ENCODE data around the gene ERF. TPM values are rescaled to one million over a fixed set of nuclear protein-coding genes. Genes with fewer than 3 reads are reported as not detected.

Gene ERF
- polyA plus RNA-seq, 1 of the 3 experiments (the other 2 are of a cell fraction): 89.6 TPM

- no peaks in the 10 kb centered on the region for H4K20me1 ChIP-seq (ENCODE audit: insufficient read depth)
- no peaks in the 10 kb centered on the region for H3K27me3 ChIP-seq (ENCODE audit: insufficient read depth)
- TF ChIP-seq ELF1 (IDR thresholded peaks at IDR 0.05) (no peak), NRF1 (IDR thresholded peaks at IDR 0.05; ENCODE audit: low read depth, low read length) (no peak), CHD2 (IDR thresholded peaks at IDR 0.05; ENCODE audit: low read length, partially characterized antibody) (no peak), MXI1 (IDR thresholded peaks at IDR 0.05; ENCODE audit: low read depth, low read length) (peak; percentile 92), SMC3 (IDR thresholded peaks at IDR 0.05; ENCODE audit: low read depth, low read length) (no peak), NFIC (IDR thresholded peaks at IDR 0.05; ENCODE audit: borderline replicate concordance) (no peak), EZH2phosphoT487 (IDR thresholded peaks at IDR 0.05; ENCODE audit: borderline replicate concordance, low read depth) (no peak), USF1 (IDR thresholded peaks at IDR 0.05; ENCODE audit: borderline replicate concordance, low read depth) (no peak), POLR2AphosphoS5 (IDR thresholded peaks at IDR 0.05; ENCODE audit: low read depth, low read length) (peak; percentile 35; the same call in 1 of the 2 replicates), RXRA (IDR thresholded peaks at IDR 0.05; ENCODE audit: borderline replicate concordance, low read depth) (no peak), TAF1 (IDR thresholded peaks at IDR 0.05; ENCODE audit: borderline replicate concordance, low read depth, low read length) (no peak), YY1 (IDR thresholded peaks at IDR 0.05; ENCODE audit: low read depth) (no peak), TEAD4 (IDR thresholded peaks at IDR 0.05; ENCODE audit: borderline replicate concordance, insufficient read depth) (0 out of 2 replicates have a peak, but pooled peaks have one; percentile 29), MEF2A (IDR thresholded peaks at IDR 0.05; ENCODE audit: borderline replicate concordance, low read depth) (no peak), EP300 (IDR thresholded peaks at IDR 0.05; ENCODE audit: borderline replicate concordance in 1 of 2, low read depth in 1 of 2, low read length in 1 of 2) (peak in 1 of 2 experiments; percentile 60; a peak in 2 of 4 replicates), FOXM1 (IDR thresholded peaks at IDR 0.05; ENCODE audit: low read depth) (no peak), TCF12 (IDR thresholded peaks at IDR 0.05) (peak; percentile 46; the same call in 1 of the 2 replicates), GABPA (IDR thresholded peaks at IDR 0.05; ENCODE audit: low read depth) (no peak), SIN3A (IDR thresholded peaks at IDR 0.05; ENCODE audit: borderline replicate concordance, low read depth, low read length) (no peak), RFX5 (IDR thresholded peaks at IDR 0.05; ENCODE audit: low read length) (no peak), GATA2 (CRISPR knock-in tag; IDR thresholded peaks at IDR 0.05) (no peak), RCOR1 (IDR thresholded peaks at IDR 0.05; ENCODE audit: low read length) (peak; percentile 60; the same call in 1 of the 2 replicates), FOXJ3 (CRISPR knock-in tag; IDR thresholded peaks at IDR 0.05) (0 out of 2 replicates have a peak, but pooled peaks have one; percentile 45), RAD21 (IDR thresholded peaks at IDR 0.05; ENCODE audit: low read length) (no peak)
- TF ChIP-seq, protein P1, sequence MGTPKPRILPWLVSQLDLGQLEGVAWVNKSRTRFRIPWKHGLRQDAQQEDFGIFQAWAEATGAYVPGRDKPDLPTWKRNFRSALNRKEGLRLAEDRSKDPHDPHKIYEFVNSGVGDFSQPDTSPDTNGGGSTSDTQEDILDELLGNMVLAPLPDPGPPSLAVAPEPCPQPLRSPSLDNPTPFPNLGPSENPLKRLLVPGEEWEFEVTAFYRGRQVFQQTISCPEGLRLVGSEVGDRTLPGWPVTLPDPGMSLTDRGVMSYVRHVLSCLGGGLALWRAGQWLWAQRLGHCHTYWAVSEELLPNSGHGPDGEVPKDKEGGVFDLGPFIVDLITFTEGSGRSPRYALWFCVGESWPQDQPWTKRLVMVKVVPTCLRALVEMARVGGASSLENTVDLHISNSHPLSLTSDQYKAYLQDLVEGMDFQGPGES (IDR thresholded peaks at IDR 0.05; ENCODE audit: low read depth, low read length): no peak
- TF ChIP-seq, protein P2, sequence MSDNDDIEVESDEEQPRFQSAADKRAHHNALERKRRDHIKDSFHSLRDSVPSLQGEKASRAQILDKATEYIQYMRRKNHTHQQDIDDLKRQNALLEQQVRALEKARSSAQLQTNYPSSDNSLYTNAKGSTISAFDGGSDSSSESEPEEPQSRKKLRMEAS (IDR thresholded peaks at IDR 0.05; ENCODE audit: low read depth): peak; percentile 13; the same call in 1 of the 2 replicates
- TF ChIP-seq, protein P3, sequence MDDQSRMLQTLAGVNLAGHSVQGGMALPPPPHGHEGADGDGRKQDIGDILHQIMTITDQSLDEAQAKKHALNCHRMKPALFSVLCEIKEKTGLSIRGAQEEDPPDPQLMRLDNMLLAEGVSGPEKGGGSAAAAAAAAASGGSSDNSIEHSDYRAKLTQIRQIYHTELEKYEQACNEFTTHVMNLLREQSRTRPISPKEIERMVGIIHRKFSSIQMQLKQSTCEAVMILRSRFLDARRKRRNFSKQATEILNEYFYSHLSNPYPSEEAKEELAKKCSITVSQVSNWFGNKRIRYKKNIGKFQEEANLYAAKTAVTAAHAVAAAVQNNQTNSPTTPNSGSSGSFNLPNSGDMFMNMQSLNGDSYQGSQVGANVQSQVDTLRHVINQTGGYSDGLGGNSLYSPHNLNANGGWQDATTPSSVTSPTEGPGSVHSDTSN (IDR thresholded peaks at IDR 0.05): no peak
- TF ChIP-seq, protein P4, sequence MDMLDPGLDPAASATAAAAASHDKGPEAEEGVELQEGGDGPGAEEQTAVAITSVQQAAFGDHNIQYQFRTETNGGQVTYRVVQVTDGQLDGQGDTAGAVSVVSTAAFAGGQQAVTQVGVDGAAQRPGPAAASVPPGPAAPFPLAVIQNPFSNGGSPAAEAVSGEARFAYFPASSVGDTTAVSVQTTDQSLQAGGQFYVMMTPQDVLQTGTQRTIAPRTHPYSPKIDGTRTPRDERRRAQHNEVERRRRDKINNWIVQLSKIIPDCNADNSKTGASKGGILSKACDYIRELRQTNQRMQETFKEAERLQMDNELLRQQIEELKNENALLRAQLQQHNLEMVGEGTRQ (IDR thresholded peaks at IDR 0.05; ENCODE audit: borderline replicate concordance, low read depth, low read length): no peak
- CTCF ChIA-PET: interaction anchor here (1.0 to 7.1 kb wide), 6 partner anchors 8 to 169 kb away, joined by 3 to 205 read pairs (median 26); partner anchors contain the start of genes DEDD2, ERF and GSK3A
- peak overlapping the region; percentile 97 for H3K4me2 ChIP-seq
- POLR2A ChIA-PET: interaction anchor here (0.9 to 4.2 kb wide), 4 partner anchors 22 to 34 kb away, joined by 3 to 35 read pairs (median 16); partner anchors contain the start of genes ERF and GSK3A
- H3K79me2 ChIP-seq (ENCODE audit: insufficient read depth): peaks cover 72% of the 10 kb centered on the region
- DNase-seq: peak; percentile 82
- H2AFZ ChIP-seq (ENCODE audit: low read depth): no peak overlapping the region
- no peaks in the 10 kb centered on the region for H3K9me3 ChIP-seq
- H3K27ac ChIP-seq (ENCODE audit: low read depth in 2 of 2, low read length in 1 of 2): peak overlapping the region; percentile 93 to 96
- H3F3A ChIP-seq (replicated peaks; ENCODE audit: insufficient read depth): peaks cover 48% of the 10 kb centered on the region
- peak overlapping the region; percentile 8; the same call in 1 of the 2 replicates for H3K9ac ChIP-seq
- no peaks in the 10 kb centered on the region for H3K9me2 ChIP-seq
- WGBS (ENCODE audit: low lambda C conversion rate): 54% methylated on average over 5 of the region's 10 CpGs
- peaks cover 13 to 27% of the 10 kb centered on the region in 2 experiments for H3K36me3 ChIP-seq (replicated peaks in 1 of 2; ENCODE audit: control insufficient read depth in 1 of 2, insufficient read depth in 2 of 2, low read length in 1 of 2)
- H3K4me1 ChIP-seq (ENCODE audit: control insufficient read depth in 1 of 2, insufficient read depth in 2 of 2, low read depth in 1 of 2, low read length in 1 of 2): peaks cover 46 to 67% of the 10 kb centered on the region in 2 experiments
- peak overlapping the region in 1 of 2 experiments; percentile 1; a peak in 1 of 4 replicates for H3K4me3 ChIP-seq (ENCODE audit: low read depth in 2 of 2, low read length in 1 of 2)
These were observed 23.0 kb upstream of the ERF start for GRCh38 chr19:42277821-42278451.

Data from SK-N-SH (cell line).